Esophagus squamous epithelium (tissue), 5 donors: Measurements from ENCODE around the gene SEC16B. TPM values are rescaled to one million over a fixed set of nuclear protein-coding genes. Genes with fewer than 3 reads are reported as not detected.

ENCODE experiments used
- DNase-seq: peaks from one replicate; lab custom pipeline; 2025; lab: John Stamatoyannopoulos, UW
- H3K27ac ChIP-seq, 4 donors: fragments of 200-600 bp; sonication (generic); one replicate each; pipeline ENCODE4 v1.5.1; 2016 to 2019; ENCODE audit warnings: mild to moderate bottlenecking in 1 of 4
- H3K27me3 ChIP-seq, 4 donors: fragments of 200-600 bp; sonication (generic); 1 replicate in 3 of 4; 2 replicates in 1 of 4; pipeline versions ENCODE4 v1.5.1 to v1.6.0; 2017 to 2021; ENCODE audit warnings: antibody characterized with exemption in 1 of 4
- H3K36me3 ChIP-seq, 3 donors: fragments of 200-600 bp; sonication (generic); one replicate each; pipeline ENCODE4 v1.5.1; 2016 to 2019
- H3K4me1 ChIP-seq, 3 donors: fragments of 200-600 bp; sonication (generic); one replicate each; pipeline ENCODE4 v1.5.1; 2017 to 2019
- H3K4me3 ChIP-seq, 4 donors: fragments of 200-600 bp; sonication (generic); 1 replicate in 3 of 4; 2 replicates in 1 of 4; pipeline ENCODE4 v1.5.1; 2016 to 2019; ENCODE audit warnings: mild to moderate bottlenecking in 2 of 4, moderate library complexity in 1 of 4
- H3K9me3 ChIP-seq, 3 donors: fragments of 200-600 bp; sonication (generic); one replicate each; pipeline ENCODE4 v1.5.1; 2016 to 2019
- POLR2A ChIP-seq, 4 donors: fragments of 450-650 bp; IDR thresholded peaks; one replicate each; pipeline ENCODE4 v1.6.1; 2017; ENCODE audit warnings: antibody characterized with exemption in 4 of 4, mild to moderate bottlenecking in 4 of 4, moderate library complexity in 3 of 4
- WGBS, 2 donors: methylation state at CpG; one replicate each; pipeline ENCODE4 v1.1.5; 2018; 5-methylcytosine and 5-hydroxymethylcytosine counted together
- intact Hi-C: fragments of 100-400 bp; cut with DNase I; formaldehyde crosslinking; loops from one replicate; pipeline ENCODE4 v1.15.0; 2022
- total RNA-seq, 4 donors: library from RNA; depleted of rRNA; stranded (reverse); fragments of >200 nt; gene quantifications; one replicate each; pipeline ENCODE4 v1.1.0, GENCODE V29; 2016
- TF ChIP-seq, protein P1 (sequence below), 6 experiments: fragments of 450-650 bp in 4 of 6; fragments of 200-600 bp in 2 of 6; sonication (generic) in 2 of 6; IDR thresholded peaks; one replicate each; pipeline ENCODE4 v1.5.1; 2016 to 2019; ENCODE audit warnings: antibody characterized with exemption in 6 of 6, mild to moderate bottlenecking in 4 of 6, moderate library complexity in 4 of 6
- donor health status: DM: yes; HTN: yes; CAD: no.

The SEC16B gene
- total RNA-seq, 4 donors from 2014 or later = 0.61 to 2.1 (median 1.3) TPM

DNA sequence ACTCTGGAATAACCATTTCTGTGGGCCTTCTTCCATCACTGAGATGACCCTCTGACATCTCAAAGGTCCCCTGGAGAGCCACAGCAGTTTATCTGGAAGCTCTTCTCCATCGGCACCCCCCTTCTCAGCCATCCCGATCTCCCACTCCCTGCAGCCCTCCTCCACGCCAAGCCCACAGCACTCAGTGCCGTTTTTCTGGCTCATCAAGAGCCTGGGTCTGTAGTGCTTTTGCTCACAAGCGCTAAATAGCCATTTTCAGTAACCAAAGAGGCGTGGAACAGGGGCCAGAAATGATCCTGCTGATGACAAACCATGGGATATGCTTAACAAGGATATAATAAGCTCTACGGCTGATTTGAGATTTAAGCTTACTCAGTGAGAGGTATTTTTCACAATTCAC, 17.6 kb downstream of the SEC16B start:
- intact Hi-C loops = no loop called here

GRCh38 chr1:177950506-177950905, 19.4 kb downstream of the SEC16B start:
- TF ChIP-seq, protein P1, sequence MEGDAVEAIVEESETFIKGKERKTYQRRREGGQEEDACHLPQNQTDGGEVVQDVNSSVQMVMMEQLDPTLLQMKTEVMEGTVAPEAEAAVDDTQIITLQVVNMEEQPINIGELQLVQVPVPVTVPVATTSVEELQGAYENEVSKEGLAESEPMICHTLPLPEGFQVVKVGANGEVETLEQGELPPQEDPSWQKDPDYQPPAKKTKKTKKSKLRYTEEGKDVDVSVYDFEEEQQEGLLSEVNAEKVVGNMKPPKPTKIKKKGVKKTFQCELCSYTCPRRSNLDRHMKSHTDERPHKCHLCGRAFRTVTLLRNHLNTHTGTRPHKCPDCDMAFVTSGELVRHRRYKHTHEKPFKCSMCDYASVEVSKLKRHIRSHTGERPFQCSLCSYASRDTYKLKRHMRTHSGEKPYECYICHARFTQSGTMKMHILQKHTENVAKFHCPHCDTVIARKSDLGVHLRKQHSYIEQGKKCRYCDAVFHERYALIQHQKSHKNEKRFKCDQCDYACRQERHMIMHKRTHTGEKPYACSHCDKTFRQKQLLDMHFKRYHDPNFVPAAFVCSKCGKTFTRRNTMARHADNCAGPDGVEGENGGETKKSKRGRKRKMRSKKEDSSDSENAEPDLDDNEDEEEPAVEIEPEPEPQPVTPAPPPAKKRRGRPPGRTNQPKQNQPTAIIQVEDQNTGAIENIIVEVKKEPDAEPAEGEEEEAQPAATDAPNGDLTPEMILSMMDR (IDR thresholded peaks at IDR 0.05) = no peak
- TF ChIP-seq POLR2A (IDR thresholded peaks at IDR 0.05) = no peak
- H3K4me1 ChIP-seq = peaks cover 0 to 11% (median 5%) of the 10 kb centered on the region in 3 donors

More for the DNA sequence above, 17.6 kb downstream of the SEC16B start:
- Histone ChIP-seq H3K4me1 (peaks cover 0 to 7% (median 0%) of the 10 kb centered on the region in 3 donors), H3K4me3 (no peak overlapping the region), H3K36me3 (peaks cover 0 to 13% (median 0%) of the 10 kb centered on the region in 3 donors), H3K27me3 (no peaks in the 10 kb centered on the region), H3K9me3 (no peaks in the 10 kb centered on the region), H3K27ac (no peak overlapping the region)
- no peak for DNase-seq
- no peak for TF ChIP-seq POLR2A (IDR thresholded peaks at IDR 0.05)
- TF ChIP-seq, protein P1 (IDR thresholded peaks at IDR 0.05) = no peak
- 89 to 95% methylated on average over 6 of the region's 7 CpGs for whole genome bisulfite sequencing, 2 donors

DNA sequence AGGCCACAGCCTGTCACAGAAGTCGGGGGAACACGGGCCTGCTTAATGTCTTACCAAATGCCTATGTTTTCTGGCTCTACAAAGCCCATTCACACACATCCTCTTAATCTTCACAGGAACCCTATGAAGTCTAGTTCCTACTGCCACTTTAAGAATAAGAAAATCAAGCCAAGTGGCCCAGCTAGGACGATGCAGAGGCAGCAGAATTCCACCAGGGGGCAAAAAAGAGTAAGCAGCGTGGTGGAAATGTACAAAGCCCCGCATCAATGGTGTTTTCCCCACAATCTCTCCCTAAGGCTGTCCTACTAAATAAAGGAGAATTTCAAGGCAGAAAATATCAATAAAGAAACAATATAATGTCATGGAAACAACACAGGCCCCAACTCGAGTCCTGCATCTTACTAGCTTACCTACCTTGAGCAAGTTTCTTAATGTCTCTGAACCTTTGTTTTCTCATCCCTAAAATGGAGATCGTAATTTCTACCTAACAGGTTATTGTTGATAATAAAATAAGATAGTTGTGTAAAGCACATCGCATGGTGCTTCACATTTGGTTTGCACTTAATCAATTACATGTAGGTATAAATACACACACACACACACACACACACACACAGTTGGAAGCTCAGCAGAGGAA, 21.4 kb downstream of the SEC16B start:
- peaks cover 0 to 11% (median 5%) of the 10 kb centered on the region in 3 donors for H3K4me1 ChIP-seq
- intact Hi-C loops = loop anchor here (5.0 to 10.0 kb wide), 2 partner anchors 761 to 1054 kb away; no protein-coding TSS in a partner anchor
- WGBS, 2 donors = 10 to 22% methylated on average over 8 of the region's 8 CpGs
- no peaks in the 10 kb centered on the region for H3K27me3 ChIP-seq
- no peak overlapping the region for H3K27ac ChIP-seq
- H3K36me3 ChIP-seq = no peaks in the 10 kb centered on the region
- DNase-seq = no peak
- TF ChIP-seq, protein P1 (IDR thresholded peaks at IDR 0.05) = peak; percentile 57 to 88 (median 86)
- no peak for TF ChIP-seq POLR2A (IDR thresholded peaks at IDR 0.05)
- no peak overlapping the region for H3K4me3 ChIP-seq
- no peaks in the 10 kb centered on the region for H3K9me3 ChIP-seq

More at GRCh38 chr1:177950506-177950905, 19.4 kb downstream of the SEC16B start:
- Histone ChIP-seq H3K4me3 (no peak overlapping the region), H3K9me3 (no peaks in the 10 kb centered on the region), H3K36me3 (peaks cover 0 to 13% (median 0%) of the 10 kb centered on the region in 3 donors), H3K27me3 (no peaks in the 10 kb centered on the region), H3K27ac (no peak overlapping the region)
- no peak for DNase-seq
- intact Hi-C loops = no loop called here

- Histone ChIP-seq H3K36me3 (no peaks in the 10 kb centered on the region), H3K27me3 (no peaks in the 10 kb centered on the region), H3K27ac (no peak overlapping the region), H3K4me1 (peaks cover 0 to 11% (median 5%) of the 10 kb centered on the region in 3 donors), H3K9me3 (no peaks in the 10 kb centered on the region), H3K4me3 (no peak overlapping the region)
- WGBS, 2 donors = 86 to 90% methylated on average over 4 to 5 of the region's 7 CpGs
- intact Hi-C loops = loop anchor here (5.0 to 10.0 kb wide), 2 partner anchors 760 to 1053 kb away; no protein-coding TSS in a partner anchor
- TF ChIP-seq, protein P1 (IDR thresholded peaks at IDR 0.05) = no peak
- no peak for TF ChIP-seq POLR2A (IDR thresholded peaks at IDR 0.05)
- no peak for DNase-seq
Observed at GRCh38 chr1:177947623-177948022, 22.2 kb downstream of the SEC16B start.

GRCh38 chr1:177945943-177946650, 23.8 kb downstream of the SEC16B start:
- H3K4me1 ChIP-seq = peaks cover 0 to 11% (median 5%) of the 10 kb centered on the region in 3 donors
- H3K9me3 ChIP-seq = no peaks in the 10 kb centered on the region
- H3K4me3 ChIP-seq = no peak overlapping the region
- TF ChIP-seq POLR2A (IDR thresholded peaks at IDR 0.05) = no peak
- TF ChIP-seq, protein P1 (IDR thresholded peaks at IDR 0.05) = peak; percentile 18 to 86 (median 66)
- H3K27me3 ChIP-seq = no peaks in the 10 kb centered on the region
- H3K36me3 ChIP-seq = peaks cover 0 to 8% (median 0%) of the 10 kb centered on the region in 3 donors
- intact Hi-C loops = loop anchor here (5.0 to 10.0 kb wide), 2 partner anchors 759 to 1051 kb away; no protein-coding TSS in a partner anchor
- 48 to 49% methylated on average over 11 of the region's 12 CpGs for whole genome bisulfite sequencing, 2 donors
- DNase-seq = no peak
- no peak overlapping the region for H3K27ac ChIP-seq
